K562 (cell line): Measurements from ENCODE around the gene STAB2. TPM values are rescaled to one million over a fixed set of nuclear protein-coding genes. Genes with fewer than 3 reads are reported as not detected.

Experiments used
- ADNP ChIP-seq: fragments of 200-800 bp; sonication (Bioruptor generic); IDR thresholded peaks from 2 replicates; pipeline ENCODE4 v1.6.1; 2016; ENCODE audit warnings: missing genetic modification characterization, missing compliant biosample characterization
- CAMTA2 ChIP-seq: fragments of 250-450 bp; sonication (Bioruptor Pico); conservative IDR thresholded peaks from 2 replicates; pipeline ENCODE4 v1.5.1; 2022
- CBX5 ChIP-seq: IDR thresholded peaks from 2 replicates; pipeline ENCODE4 v1.6.1; 2014; ENCODE audit warnings: low read depth, borderline replicate concordance
- EWSR1 ChIP-seq: fragments of 450-650 bp; IDR thresholded peaks from 2 replicates; pipeline ENCODE4 v1.6.1; 2018; ENCODE audit warnings: borderline replicate concordance, mild to moderate bottlenecking, low read depth, moderate library complexity; ENCODE audit not compliant: partially characterized antibody
- HDAC6 ChIP-seq: IDR thresholded peaks from 2 replicates; pipeline ENCODE4 v1.6.1; 2012; ENCODE audit warnings: low read depth, mild to moderate bottlenecking, control low read depth, inconsistent platforms, low read length, moderate library complexity
- MAZ ChIP-seq, 2 experiments: fragments of 450-650 bp in 1 of 2; sonication (generic) in 1 of 2; formaldehyde crosslinking; IDR thresholded peaks in 1 of 2; conservative IDR thresholded peaks in 1 of 2; 2 replicates each; pipeline versions ENCODE4 v1.4.0 to v1.5.0; 2020; ENCODE audit warnings: mild to moderate bottlenecking in 1 of 2, missing genetic modification reagents in 1 of 2
- NFE2 ChIP-seq: IDR thresholded peaks from 2 replicates; pipeline ENCODE4 v1.6.1; 2014; ENCODE audit warnings: antibody characterized with exemption, low read depth
- NFE2L1 ChIP-seq: fragments of 450-650 bp; IDR thresholded peaks from 2 replicates; pipeline ENCODE4 v1.6.1; 2016; ENCODE audit warnings: missing genetic modification characterization, low read depth, mild to moderate bottlenecking, missing compliant biosample characterization, moderate library complexity, borderline replicate concordance
- POLR2AphosphoS5 ChIP-seq: IDR thresholded peaks from 2 replicates; pipeline ENCODE4 v1.6.1; 2011; ENCODE audit warnings: mild to moderate bottlenecking, low read depth, low read length, moderate library complexity; ENCODE audit not compliant: control insufficient read depth, insufficient read depth
- RAD21 ChIP-seq, 2 experiments: fragments of 250-450 bp in 1 of 2; fragments of 450-650 bp in 1 of 2; sonication (Bioruptor Pico) in 1 of 2; formaldehyde crosslinking in 1 of 2; IDR thresholded peaks in 1 of 2; conservative IDR thresholded peaks in 1 of 2; 2 replicates each; pipeline versions ENCODE4 v1.4.0 to v1.8.0; 2020 to 2022; ENCODE audit warnings: mild to moderate bottlenecking in 2 of 2, moderate library complexity in 1 of 2
- SMARCC2 ChIP-seq: fragments of 450-650 bp; IDR thresholded peaks from 2 replicates; pipeline ENCODE4 v1.6.1; 2017; ENCODE audit warnings: antibody characterized with exemption, moderate library complexity, mild to moderate bottlenecking, low read depth
- SMARCE1 ChIP-seq: fragments of 450-650 bp; IDR thresholded peaks from 2 replicates; pipeline ENCODE4 v1.7.1; 2016; ENCODE audit warnings: mild to moderate bottlenecking
- TAF7 ChIP-seq: fragments of 450-650 bp; IDR thresholded peaks from 2 replicates; pipeline ENCODE4 v1.6.1; 2016; ENCODE audit warnings: missing genetic modification characterization, missing compliant biosample characterization
- TRIM24 ChIP-seq, 2 experiments: fragments of 450-650 bp; IDR thresholded peaks; 2 replicates each; pipeline ENCODE4 v1.6.1; 2016
- ZNF146 ChIP-seq: IDR thresholded peaks from one replicate; pipeline ENCODE4 v1.6.1; 2018; ENCODE audit warnings: missing compliant biosample characterization; ENCODE audit not compliant: unreplicated experiment
- ZNF24 ChIP-seq: fragments of 450-650 bp; IDR thresholded peaks from 2 replicates; pipeline ENCODE4 v1.6.1; 2016
- ZNF41 ChIP-seq: fragments of 250-450 bp; sonication (Bioruptor Pico); conservative IDR thresholded peaks from 2 replicates; pipeline ENCODE4 v1.4.0; 2020; ENCODE audit warnings: mild to moderate bottlenecking
- ZNF445 ChIP-seq: fragments of 250-450 bp; sonication (Bioruptor Pico); IDR thresholded peaks from 2 replicates; pipeline ENCODE4 v1.4.0; 2020; ENCODE audit warnings: low read depth, mild to moderate bottlenecking, moderate library complexity
- ZNF830 ChIP-seq: fragments of 250-450 bp; sonication (Bioruptor Pico); IDR thresholded peaks from 2 replicates; pipeline ENCODE4 v1.5.0; 2021; ENCODE audit warnings: mild to moderate bottlenecking
- ZSCAN29 ChIP-seq: fragments of 450-650 bp; IDR thresholded peaks from 2 replicates; pipeline ENCODE4 v1.6.1; 2017
- polyA plus RNA-seq, 8 experiments: library from polyadenylated mRNA; depleted of rRNA in 4 of 8; stranded (reverse) in 5 of 8; unstranded in 3 of 8; fragments of >200 nt; fragmentation: Nextera tagmentation in 2 of 8; fragmentation: Illumina TruSeq in 1 of 8; extraction: Ambion mirVana in 2 of 8; extraction: Trizol in 1 of 8; gene quantifications; 2 replicates each; pipeline versions ENCODE4 v1.2.1 to v1.2.3, GENCODE V29; 2011 to 2014; ENCODE audit warnings: inconsistent platforms in 1 of 8, missing spikeins in 1 of 8
- total RNA-seq, 7 experiments: library from RNA; depleted of rRNA in 6 of 7; stranded (reverse); fragments of >200 nt in 6 of 7; fragmentation: Illumina TruSeq in 2 of 7; extraction: Trizol in 2 of 7; gene quantifications; 2 replicates each; pipeline versions ENCODE4 v1.2.1 to v1.2.3, GENCODE V29; 2011 to 2021; ENCODE audit warnings: low replicate concordance in 1 of 7

STAB2 gene
- total and polyA plus RNA-seq, 9 of the 15 experiments (the other 6 are each of a cell fraction or from before 2014, with no cell fraction given): 0.10 TPM; not detected in 8

GRCh38 chr12:103626498-103626897, 39.4 kb downstream of the STAB2 start (continued):
- TF ChIP-seq SMARCC2: no peak
- TF ChIP-seq ZNF146 (CRISPR knock-in tag): no peak
- TF ChIP-seq CBX5: no peak
- TF ChIP-seq TAF7 (tag): no peak
- no peak for TF ChIP-seq ZNF41 (CRISPR knock-in tag)
- TF ChIP-seq HDAC6: no peak
- TF ChIP-seq POLR2AphosphoS5: no peak
- peak; percentile 93 for TF ChIP-seq ZNF24
- no peak for TF ChIP-seq TRIM24 (IDR thresholded peaks at IDR 0.05)
- no peak for TF ChIP-seq ZSCAN29
- no peak for TF ChIP-seq ZNF830
- TF ChIP-seq NFE2: peak; percentile 55
- no peak for TF ChIP-seq ADNP (tag)
- TF ChIP-seq RAD21 (CRISPR knock-in tag; conservative IDR thresholded peaks at IDR 0.05 in 1 of 2, IDR thresholded peaks at IDR 0.05 in 1 of 2): peak in 1 of 2 experiments; percentile 46; a peak in 2 of 4 replicates
- TF ChIP-seq CAMTA2 (CRISPR knock-in tag): no peak
- TF ChIP-seq EWSR1: no peak
- no peak for TF ChIP-seq ZNF445 (CRISPR knock-in tag)
- TF ChIP-seq SMARCE1: no peak
- no peak for TF ChIP-seq MAZ (CRISPR knock-in tag; conservative IDR thresholded peaks at IDR 0.05 in 1 of 2, IDR thresholded peaks at IDR 0.05 in 1 of 2)
- no peak for TF ChIP-seq NFE2L1 (tag)
